ENCODE data around the gene OGN. TPM values are rescaled to one million over a fixed set of nuclear protein-coding genes. Genes with fewer than 3 reads are reported as not detected.
A peak's percentile ranks its signal among the peaks of the same experiment; 100 is the strongest.

Gene OGN
- total and polyA plus RNA-seq, 2 of the 4 experiments (the other 2 are of a cell fraction), result under 0.01 to 0.10 TPM

DNA sequence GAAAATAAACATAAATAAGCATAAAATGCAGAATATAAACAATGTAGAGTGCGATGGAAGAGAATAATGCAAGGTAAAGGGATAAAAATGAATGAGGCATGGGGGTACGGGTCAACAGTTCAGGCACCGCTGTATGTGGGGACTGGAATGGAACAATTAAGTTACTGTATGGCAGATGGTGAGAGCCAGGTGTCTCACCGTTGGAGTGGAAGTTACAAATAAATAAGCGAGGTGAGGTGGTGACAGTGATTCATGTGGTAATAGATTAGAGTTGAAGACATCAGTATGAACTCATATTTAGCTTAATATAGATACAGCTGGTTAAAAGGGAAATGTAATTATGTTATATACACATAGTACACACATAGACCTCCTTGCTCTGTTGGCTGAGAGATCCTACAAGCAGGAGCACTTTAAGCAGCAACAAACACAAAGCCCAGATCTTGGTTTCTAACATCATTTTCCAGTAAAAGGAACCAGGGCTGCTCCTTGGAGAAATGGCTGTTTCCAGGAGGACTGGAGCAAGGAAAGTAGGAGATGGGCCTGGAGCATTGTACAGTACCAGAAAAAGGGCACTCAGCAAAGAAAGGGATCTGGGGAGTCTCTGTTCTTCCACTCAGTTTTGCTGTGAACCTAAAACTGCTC is 22.2 kb upstream of the OGN start (continued):
- TF ChIP-seq BHLHE40 (IDR thresholded peaks at IDR 0.05; ENCODE audit: low read depth, low read length), result no peak

DNA sequence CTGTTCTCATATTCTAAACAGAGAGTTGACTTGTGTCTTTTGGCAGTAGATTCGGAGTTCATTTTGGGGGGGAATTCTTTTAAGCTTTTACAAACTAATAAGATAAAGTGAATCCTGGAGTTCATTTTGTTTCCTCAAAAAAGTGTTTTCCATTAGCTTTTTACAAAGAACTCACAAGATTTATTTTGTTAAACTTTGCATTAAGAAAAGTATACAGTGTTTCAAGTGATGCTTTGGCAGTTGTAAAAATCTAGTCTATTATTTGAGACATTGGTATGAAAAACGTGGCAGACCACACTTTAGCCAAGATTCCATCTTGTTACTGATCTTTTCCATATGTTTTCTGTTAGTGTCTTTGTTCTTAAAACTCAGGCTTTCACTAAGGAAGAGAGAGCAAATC is 21.1 kb upstream of the OGN start:
- CTCF ChIA-PET, result interaction anchor here (1.0 kb wide), 1 partner anchor 156 kb away, joined by 3 read pairs; no protein-coding TSS in a partner anchor

More for the DNA sequence above, 21.1 kb upstream of the OGN start:
- Histone ChIP-seq H3K9me3 (ENCODE audit: control insufficient read depth, insufficient read depth, low read length) (no peaks in the 10 kb centered on the region), H2BK20ac (ENCODE audit: low read depth, low read length) (no peak overlapping the region), H3K27me3 (ENCODE audit: control insufficient read depth, insufficient read depth, low read length) (no peaks in the 10 kb centered on the region), H4K8ac (ENCODE audit: low read depth in 2 of 2, low read length in 2 of 2) (no peak overlapping the region; a peak in 1 of 4 replicates), H3K9ac (ENCODE audit: low read depth, low read length) (no peak overlapping the region), H2AFZ (replicated peaks; ENCODE audit: low read length, poor library complexity) (no peak overlapping the region), H3K79me1 (ENCODE audit: low read depth in 1 of 2, low read length in 2 of 2) (no peaks in the 10 kb centered on the region), H2AK5ac (ENCODE audit: low read depth, low read length) (no peak overlapping the region), H2BK120ac (ENCODE audit: low read depth, low read length) (no peak overlapping the region), H3K4ac (ENCODE audit: low read depth, low read length) (no peak overlapping the region), H3K4me1 (ENCODE audit: control insufficient read depth, insufficient read depth, low read length) (peaks cover 8% of the 10 kb centered on the region), H2BK5ac (ENCODE audit: low read depth, low read length, poor library complexity, severe bottlenecking) (peak overlapping the region; percentile 53), H3K36me3 (ENCODE audit: control insufficient read depth, insufficient read depth, low read length) (no peaks in the 10 kb centered on the region), H3K56ac (ENCODE audit: extremely low read depth, insufficient read depth, low read length) (no peak overlapping the region), H3K27ac (ENCODE audit: insufficient read depth, low read length) (peak overlapping the region; percentile 62; the same call in 1 of the 2 replicates), H3K4me3 (ENCODE audit: insufficient read depth, low read depth, low read length) (no peak overlapping the region), H4K20me1 (ENCODE audit: insufficient read depth, low read length) (no peaks in the 10 kb centered on the region), H3K14ac (replicated peaks; ENCODE audit: low read depth, low read length) (no peak overlapping the region), H2BK15ac (ENCODE audit: low read depth, low read length) (no peak overlapping the region), H3K18ac (ENCODE audit: low read depth, low read length) (no peak overlapping the region), H4K91ac (ENCODE audit: insufficient read depth, low read depth, low read length) (no peak overlapping the region), H3K9me1 (ENCODE audit: insufficient read depth, low read length) (peaks cover 2% of the 10 kb centered on the region; the same call in 1 of the 2 replicates), H3K4me2 (ENCODE audit: low read depth, low read length) (no peak overlapping the region), H2AK9ac (replicated peaks; ENCODE audit: low read depth, low read length, poor library complexity) (no peak overlapping the region), H4K5ac (ENCODE audit: low read depth, low read length) (no peak overlapping the region), H3K23ac (ENCODE audit: low read depth, low read length) (no peak overlapping the region)
- POLR2A ChIA-PET (ENCODE audit: unreplicated experiment), result no interaction called here
- in situ Hi-C loops (cut with MboI; ENCODE audit: low sequenced_read_pairs), result no loop called here
- peak; percentile 65 for DNase-seq
- intact Hi-C loops (cut with micrococcal nuclease), result no loop called here
- no CpG with 5 or more reads among the region's 2 CpGs for WGBS, 2 experiments (ENCODE audit: extremely low coverage in 2 of 2, insufficient read length in 1 of 2)
- no TSS peak for BruUV-seq (replicated peaks)
- dilution Hi-C loops (cut with HindIII; ENCODE audit: low sequenced_read_pairs, unreplicated experiment), result no loop called here
- peak; percentile 50 for ATAC-seq (ENCODE audit: low read depth)
- no peak for TF ChIP-seq MAZ (IDR thresholded peaks at IDR 0.05; ENCODE audit: borderline replicate concordance, low read depth, low read length)
- TF ChIP-seq RCOR1 (IDR thresholded peaks at IDR 0.05; ENCODE audit: insufficient replicate concordance, low read length), result no peak
- no peak for TF ChIP-seq FOS (IDR thresholded peaks at IDR 0.05; ENCODE audit: low read depth, low read length)
- no peak for TF ChIP-seq MAFK (IDR thresholded peaks at IDR 0.05; ENCODE audit: low read depth, low read length)
- TF ChIP-seq NFE2L2 (IDR thresholded peaks at IDR 0.05; ENCODE audit: low read depth, low read length), result no peak
